GM18517 (cell line): Measurements from ENCODE around the gene MED17.
"Not testable (repeated sequence)": the region's sequence is repeated elsewhere in the genome, so short reads cannot be mapped to it uniquely, and the experiment has no call there.

ENCODE experiments used
- ATAC-seq: cut with Tn5 transposase; IDR thresholded peaks from one replicate; pipeline ENCODE4 v1.9.1; 2021; ENCODE audit warnings: mild to moderate bottlenecking, moderate library complexity; ENCODE audit not compliant: unreplicated experiment

Gene MED17, protein sequence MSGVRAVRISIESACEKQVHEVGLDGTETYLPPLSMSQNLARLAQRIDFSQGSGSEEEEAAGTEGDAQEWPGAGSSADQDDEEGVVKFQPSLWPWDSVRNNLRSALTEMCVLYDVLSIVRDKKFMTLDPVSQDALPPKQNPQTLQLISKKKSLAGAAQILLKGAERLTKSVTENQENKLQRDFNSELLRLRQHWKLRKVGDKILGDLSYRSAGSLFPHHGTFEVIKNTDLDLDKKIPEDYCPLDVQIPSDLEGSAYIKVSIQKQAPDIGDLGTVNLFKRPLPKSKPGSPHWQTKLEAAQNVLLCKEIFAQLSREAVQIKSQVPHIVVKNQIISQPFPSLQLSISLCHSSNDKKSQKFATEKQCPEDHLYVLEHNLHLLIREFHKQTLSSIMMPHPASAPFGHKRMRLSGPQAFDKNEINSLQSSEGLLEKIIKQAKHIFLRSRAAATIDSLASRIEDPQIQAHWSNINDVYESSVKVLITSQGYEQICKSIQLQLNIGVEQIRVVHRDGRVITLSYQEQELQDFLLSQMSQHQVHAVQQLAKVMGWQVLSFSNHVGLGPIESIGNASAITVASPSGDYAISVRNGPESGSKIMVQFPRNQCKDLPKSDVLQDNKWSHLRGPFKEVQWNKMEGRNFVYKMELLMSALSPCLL

GRCh38 chr11:93784145-93784934 is at the start of gene MED17:
Gene MED17 (plus strand): TSS chr11:93784282. CDS start chr11:93784514, 232 bp downstream.
- ATAC-seq: peak; percentile 96

DNA sequence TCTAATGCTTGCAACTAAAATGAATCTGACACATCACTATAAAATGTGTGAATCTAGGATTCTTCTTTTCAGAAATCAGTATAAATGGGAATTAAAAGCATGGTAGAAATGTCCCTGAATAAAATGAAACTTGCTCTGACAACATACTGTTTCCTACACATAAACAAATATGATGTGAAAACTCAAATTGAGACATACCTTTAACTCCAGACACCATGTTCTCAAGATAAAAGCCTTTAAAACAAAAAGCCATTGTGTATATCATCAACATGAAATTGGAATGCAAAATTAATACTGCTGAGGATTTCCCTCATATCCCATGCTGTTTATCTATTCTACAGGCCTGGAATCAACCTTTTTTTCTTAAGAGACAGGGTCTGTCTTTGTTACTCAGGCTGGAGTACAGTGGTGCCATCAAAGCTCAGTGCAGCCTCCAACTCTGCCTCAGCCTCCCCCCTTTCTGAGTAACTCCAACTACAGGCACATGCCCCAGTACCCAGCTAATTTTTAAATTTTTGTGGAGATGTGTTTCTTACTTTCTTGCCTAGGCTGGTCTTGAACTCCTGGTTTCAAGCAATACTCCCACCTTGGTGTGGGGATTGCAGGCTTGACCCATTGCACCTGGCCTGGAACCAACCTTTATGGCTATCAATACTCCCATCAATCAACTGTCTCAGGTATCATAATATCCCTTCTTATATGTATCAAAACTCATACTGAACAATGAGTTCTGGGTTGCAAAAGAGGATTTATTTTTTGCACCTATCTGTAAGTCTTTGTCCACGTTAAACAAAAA is 49.5 kb upstream of the MED17 start:
- ATAC-seq: no peak

DNA sequence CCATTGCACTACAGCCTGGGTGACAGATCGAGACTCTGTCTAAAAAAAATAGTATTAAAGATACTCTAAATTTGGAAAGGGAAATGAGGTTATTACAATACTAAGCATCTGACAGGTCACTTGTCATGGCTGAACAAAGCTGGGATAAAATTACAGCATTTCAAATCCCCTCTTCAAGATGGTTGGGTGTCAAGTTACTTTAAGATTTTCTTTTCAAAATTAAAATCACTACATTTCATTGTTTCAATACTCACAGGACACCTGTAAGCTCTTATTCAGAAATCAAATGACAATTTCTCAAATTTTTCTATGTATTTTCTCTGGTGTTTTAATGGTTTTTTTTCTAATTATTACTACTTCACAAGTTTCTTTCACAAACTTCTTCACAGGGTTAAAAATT is 48.5 kb upstream of the MED17 start:
- no peak for ATAC-seq

- ATAC-seq: no peak
These were observed 48.0 kb upstream of the MED17 start for GRCh38 chr11:93736129-93736528.

DNA sequence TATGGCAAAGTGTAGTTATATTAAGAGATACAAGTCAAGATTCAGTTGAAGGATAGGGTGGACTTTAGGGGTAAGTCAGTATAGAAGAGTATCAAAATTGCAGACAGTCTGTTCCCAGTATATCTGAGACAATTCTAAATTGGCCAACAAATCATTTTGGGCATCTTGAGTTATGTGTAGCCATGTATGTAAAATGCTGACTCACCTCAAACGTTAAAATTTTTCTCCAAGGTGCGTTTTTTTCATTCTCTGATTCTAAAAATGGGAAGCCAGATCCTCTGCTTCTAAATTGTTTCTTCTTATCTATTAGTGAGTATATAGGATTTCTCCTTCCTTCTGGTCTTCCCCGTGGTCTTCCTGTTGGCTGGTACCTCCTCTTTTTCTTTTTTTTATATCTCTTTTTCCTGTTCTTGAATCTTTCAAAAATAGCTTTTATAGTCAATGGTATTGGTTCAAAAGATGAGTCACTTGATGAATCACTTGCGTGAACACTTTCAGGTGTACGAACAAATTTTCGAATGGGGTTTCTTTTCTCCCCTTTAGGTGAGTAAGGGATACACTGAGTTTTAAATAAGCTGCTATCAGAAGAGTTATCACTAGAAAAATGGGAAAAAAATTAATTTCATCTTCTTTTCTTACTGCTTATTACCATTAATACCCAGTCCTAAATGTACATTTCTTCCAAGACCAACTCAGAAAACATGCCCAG is 46.0 kb upstream of the MED17 start:
- ATAC-seq: no peak

DNA sequence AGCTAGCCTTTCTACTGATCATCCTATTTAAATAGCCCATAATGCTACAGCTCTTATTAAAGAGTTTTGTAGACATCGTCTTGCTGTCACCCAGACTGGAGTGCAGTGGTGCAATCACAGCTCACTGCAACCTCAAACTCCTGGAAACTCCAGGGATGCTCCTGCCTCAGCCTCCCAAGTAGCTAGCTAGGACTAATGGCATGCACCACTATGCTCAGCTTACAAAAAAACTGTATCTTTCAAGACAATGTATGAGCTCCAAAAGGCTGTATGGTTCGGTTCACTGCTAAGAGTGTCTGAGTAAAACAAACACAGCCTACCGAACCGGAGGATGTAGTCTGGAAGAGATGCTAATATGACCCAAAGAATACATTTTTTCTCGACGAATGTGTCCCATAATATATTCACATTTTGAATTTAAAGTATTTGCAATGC is 45.4 kb upstream of the MED17 start:
- no peak for ATAC-seq

- ATAC-seq: no peak
These were observed 43.9 kb upstream of the MED17 start for GRCh38 chr11:93740031-93740729.

DNA sequence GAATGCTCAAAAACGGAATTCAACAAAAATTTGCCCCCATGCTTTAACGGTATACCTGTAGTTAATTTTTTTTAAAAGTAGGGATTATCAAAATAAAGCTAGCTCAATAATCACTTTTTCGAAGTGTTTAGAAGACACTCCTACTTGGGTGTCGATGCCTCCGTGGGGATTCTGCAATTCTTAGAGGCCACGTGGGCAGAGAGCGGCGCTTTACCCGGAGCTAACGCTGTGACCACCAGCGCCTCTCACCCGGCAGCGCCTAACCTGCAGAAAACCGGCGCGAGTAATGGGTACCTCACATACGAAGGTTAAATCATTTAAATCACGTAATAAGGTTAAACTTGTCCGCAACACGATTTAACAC is 43.4 kb upstream of the MED17 start:
- ATAC-seq: peak; percentile 30

- ATAC-seq: peak; percentile 84
These were observed 42.8 kb upstream of the MED17 start, which contains the start of the genes C11orf54 and TAF1D for GRCh38 chr11:93741094-93741881. Gene C11orf54 (plus strand): TSS chr11:93741672. CDS start chr11:93747394, 5,722 bp downstream. Gene TAF1D (minus strand): TSS chr11:93741495. CDS start chr11:93739304, 2,191 bp downstream.

DNA sequence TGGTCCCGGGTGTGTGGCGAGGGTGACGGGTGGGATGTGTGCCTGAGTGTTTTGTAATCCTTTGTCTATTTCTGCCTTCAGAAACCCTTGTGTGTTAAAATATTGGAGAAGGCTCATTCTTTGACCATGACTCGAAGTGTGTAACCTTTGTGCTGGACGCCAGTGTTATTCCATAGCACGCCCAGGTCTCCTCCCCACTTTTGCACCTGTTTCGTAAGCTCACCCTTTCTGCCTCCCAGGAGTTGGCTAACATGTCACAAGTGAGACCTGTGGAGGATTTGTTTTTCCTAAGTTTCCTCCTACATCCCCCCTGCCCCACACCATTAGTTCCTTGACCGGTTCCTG is 42.2 kb upstream of the MED17 start:
- ATAC-seq: no peak

DNA sequence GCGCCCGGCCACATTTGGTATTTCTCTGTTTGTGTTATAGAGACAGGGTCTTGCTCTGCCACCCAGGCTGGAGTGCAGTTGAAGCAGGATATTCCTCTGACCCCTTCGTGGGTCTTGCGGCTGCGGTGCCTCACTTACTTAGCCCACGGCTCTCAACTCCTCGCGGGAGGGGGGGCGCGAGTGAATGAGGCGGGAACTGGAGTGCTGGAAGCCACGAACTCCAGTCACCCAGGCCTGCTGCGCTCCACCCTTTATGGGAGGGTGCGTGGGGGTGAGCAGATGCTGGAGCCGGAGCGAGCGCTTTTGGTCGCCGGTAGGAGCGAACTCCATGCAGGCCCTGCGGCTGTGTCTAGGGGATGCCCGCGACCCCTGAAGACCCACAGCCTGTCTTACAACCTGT is 40.8 kb upstream of the MED17 start:
- ATAC-seq: no peak

DNA sequence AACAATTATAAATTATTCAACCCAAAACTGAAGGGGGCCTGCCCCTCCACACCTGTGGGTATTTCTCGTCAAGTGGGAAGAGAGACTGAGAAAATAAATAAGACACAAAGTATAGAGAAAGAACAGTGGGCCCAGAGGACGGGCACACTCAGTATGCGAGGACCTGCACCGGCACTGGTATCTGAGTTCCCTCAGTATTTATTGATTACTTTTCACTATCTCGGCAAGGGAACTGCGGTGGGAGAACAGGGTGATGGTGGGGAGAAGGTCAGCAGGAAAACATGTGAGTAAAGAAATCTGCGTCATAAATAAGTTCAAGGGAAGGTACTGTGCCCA is 39.4 kb upstream of the MED17 start:
- no peak for ATAC-seq

DNA sequence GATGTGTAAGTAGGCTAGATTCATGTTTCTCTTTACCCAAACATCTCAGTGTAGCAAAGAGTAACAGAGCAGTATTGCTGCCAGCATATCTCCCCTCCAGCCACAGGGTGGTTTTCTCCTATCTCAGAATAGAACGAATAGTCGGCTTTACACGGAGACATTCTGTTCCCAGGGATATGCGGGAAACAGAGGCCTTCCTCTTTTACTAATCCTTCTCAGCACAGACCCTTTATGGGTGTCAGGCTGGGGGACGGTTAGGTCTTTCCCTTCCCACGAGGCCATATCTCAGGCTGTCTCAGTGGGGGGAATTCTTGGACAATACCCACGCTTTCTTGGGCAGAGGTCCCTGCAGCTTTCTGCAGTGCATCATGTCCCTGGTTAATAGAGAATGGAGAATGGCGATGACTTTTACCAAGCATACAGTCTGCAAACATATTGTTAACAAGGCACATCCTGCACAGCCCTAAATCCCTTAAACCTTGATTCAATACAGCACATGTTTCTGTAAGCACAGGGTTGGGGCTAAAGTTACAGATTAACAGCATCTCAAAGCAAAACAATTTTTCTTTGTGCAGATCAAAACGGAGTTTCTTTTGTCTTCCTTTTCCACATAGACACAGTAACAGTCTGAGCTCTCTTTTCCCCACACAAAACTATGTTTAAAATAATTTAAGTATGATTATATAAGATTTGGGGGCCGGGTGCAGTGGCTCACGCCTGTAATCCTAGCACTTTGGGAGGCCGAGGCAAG is 38.9 kb upstream of the MED17 start:
- ATAC-seq: not testable (repeated sequence)

DNA sequence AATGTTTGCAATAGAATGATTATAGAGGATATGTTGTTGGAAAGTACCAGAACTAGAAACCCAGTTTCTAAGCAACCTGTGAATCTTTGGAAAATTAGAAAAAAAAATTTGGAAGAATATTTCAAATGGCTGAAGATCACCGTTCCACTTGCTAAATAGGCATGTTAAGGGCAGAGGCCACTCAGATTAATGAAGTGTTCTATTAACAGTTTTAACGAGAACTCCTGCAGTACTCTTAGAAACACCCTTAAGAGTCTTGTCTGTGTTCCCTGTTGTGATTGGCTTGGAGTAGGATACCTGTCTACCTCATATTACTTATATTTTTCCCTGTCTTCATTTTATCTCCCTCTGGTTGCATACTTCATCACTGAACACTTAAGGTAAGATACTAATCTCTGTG is 38.0 kb upstream of the MED17 start:
- ATAC-seq: no peak

GRCh38 chr11:93747122-93747521 is 37.0 kb upstream of the MED17 start:
- ATAC-seq: peak; percentile 91

- ATAC-seq: no peak
These were observed 33.1 kb upstream of the MED17 start for GRCh38 chr11:93751001-93751400.

GRCh38 chr11:93753241-93753640 is 30.8 kb upstream of the MED17 start:
- ATAC-seq: no peak

DNA sequence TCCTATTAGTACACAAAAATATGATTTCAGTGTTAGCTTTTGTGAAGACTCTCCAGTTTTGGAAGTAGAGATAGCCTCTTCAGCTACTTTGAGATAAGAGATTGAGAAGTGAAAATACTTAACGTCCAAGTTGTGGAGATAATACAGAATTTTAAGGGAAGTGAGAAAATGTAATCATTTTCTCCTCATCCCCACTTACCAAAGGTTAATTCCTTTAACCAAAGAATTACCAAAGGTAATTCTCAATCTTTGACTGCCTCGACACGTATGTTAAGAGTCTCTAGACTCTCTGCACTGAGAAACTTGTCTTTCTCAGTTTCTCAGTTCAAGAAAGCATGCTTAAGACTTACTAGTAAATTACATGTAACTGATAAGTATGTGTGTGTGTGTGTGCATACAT is 27.3 kb upstream of the MED17 start:
- ATAC-seq: no peak
